ENCODE results near the gene TSTD1.

DNA sequence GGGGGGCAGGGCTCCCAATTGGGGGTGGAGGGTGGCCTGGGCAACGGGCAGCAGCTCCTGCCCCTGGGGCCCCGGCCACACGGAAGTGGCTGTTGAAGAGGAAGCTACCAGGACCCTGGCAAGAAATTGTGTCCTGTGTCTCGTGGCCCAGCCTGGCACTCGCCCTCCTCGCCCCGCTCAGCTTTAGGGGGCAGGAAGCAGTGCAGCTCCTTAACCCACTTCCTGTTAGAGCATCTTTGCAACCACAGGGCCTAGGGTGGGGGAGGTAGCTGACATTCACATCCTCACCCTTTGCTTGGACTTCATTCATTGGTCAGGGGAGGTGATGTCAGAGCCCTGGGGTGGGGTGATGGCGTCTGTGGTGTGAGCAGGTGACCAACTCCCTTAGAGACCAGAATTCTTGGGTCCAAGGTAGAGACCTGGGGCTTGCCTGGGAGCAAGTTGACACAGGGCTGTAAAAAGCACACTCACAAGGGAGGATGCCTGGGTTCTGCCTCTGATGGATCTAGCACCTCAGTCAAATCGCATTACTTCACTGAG, 31.0 kb upstream of the TSTD1 start, which contains the start of gene ARHGAP30:
- TF ChIP-seq, protein P1, sequence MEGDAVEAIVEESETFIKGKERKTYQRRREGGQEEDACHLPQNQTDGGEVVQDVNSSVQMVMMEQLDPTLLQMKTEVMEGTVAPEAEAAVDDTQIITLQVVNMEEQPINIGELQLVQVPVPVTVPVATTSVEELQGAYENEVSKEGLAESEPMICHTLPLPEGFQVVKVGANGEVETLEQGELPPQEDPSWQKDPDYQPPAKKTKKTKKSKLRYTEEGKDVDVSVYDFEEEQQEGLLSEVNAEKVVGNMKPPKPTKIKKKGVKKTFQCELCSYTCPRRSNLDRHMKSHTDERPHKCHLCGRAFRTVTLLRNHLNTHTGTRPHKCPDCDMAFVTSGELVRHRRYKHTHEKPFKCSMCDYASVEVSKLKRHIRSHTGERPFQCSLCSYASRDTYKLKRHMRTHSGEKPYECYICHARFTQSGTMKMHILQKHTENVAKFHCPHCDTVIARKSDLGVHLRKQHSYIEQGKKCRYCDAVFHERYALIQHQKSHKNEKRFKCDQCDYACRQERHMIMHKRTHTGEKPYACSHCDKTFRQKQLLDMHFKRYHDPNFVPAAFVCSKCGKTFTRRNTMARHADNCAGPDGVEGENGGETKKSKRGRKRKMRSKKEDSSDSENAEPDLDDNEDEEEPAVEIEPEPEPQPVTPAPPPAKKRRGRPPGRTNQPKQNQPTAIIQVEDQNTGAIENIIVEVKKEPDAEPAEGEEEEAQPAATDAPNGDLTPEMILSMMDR (IDR thresholded peaks at IDR 0.05), result no peak
- TF ChIP-seq POLR2A (IDR thresholded peaks at IDR 0.05), result no peak
